Neural crest cell (in vitro differentiated cells): ENCODE results near the gene ASB17. TPM values are rescaled to one million over a fixed set of nuclear protein-coding genes. Genes with fewer than 3 reads are reported as not detected.

Experiments used
- DNase-seq: peaks from one replicate; pipeline ENCODE4 v3.0.0; 2021; ENCODE audit warnings: low read depth, mixed read lengths, low spot score
- H3K27ac Mint-ChIP-seq: one replicate; pipeline ENCODE4 v1.8.0; 2021; ENCODE audit warnings: mild to moderate bottlenecking, mixed read lengths; ENCODE audit not compliant: unreplicated experiment
- H3K27me3 Mint-ChIP-seq: 2 replicates; pipeline ENCODE4 v1.8.0; 2021; ENCODE audit warnings: low read depth, mild to moderate bottlenecking, mixed read lengths
- H3K36me3 Mint-ChIP-seq: 2 replicates; pipeline ENCODE4 v1.8.0; 2021; ENCODE audit warnings: low read depth, mild to moderate bottlenecking, mixed read lengths
- H3K4me1 Mint-ChIP-seq: 2 replicates; pipeline ENCODE4 v1.8.0; 2021; ENCODE audit warnings: mixed read lengths
- H3K4me3 Mint-ChIP-seq: one replicate; pipeline ENCODE4 v1.8.0; 2021; ENCODE audit warnings: mild to moderate bottlenecking, mixed read lengths
- H3K9me3 Mint-ChIP-seq: 2 replicates; pipeline ENCODE4 v1.8.0; 2021; ENCODE audit warnings: mixed read lengths
- total RNA-seq: library from RNA; stranded (reverse); gene quantifications from 2 replicates; pipeline ENCODE4 v1.2.1, GENCODE V29; 2021
- TF ChIP-seq, protein P1 (sequence below): fragments of 200-600 bp; sonication (generic); conservative IDR thresholded peaks from 2 replicates; pipeline ENCODE4 v1.5.0; 2021; ENCODE audit warnings: antibody characterized with exemption, mild to moderate bottlenecking

The ASB17 gene
- total RNA-seq, 1 donor from 2014 or later: not detected

DNA sequence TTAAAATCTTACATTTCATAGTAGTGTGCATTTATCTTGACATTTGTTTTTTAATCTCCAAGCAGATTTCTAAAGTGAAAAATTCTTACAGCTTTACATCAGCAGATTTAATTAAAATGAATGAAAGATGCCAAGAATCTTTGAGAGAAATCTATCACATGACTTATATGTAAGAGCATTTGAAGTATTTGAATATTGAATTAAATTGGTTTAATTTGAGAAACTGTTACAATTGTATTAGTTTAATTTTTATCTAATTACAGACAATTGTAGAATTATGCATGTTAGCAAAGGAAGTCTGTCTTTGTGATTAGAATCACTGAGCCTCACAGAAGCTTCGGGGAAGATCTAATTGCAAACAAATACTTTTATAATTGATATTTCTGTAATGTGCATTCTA is 52.2 kb downstream of the ASB17 start:
- H3K27ac Mint-ChIP-seq: no peak overlapping the region
- no peaks in the 10 kb centered on the region for H3K27me3 Mint-ChIP-seq
- TF ChIP-seq, protein P1, sequence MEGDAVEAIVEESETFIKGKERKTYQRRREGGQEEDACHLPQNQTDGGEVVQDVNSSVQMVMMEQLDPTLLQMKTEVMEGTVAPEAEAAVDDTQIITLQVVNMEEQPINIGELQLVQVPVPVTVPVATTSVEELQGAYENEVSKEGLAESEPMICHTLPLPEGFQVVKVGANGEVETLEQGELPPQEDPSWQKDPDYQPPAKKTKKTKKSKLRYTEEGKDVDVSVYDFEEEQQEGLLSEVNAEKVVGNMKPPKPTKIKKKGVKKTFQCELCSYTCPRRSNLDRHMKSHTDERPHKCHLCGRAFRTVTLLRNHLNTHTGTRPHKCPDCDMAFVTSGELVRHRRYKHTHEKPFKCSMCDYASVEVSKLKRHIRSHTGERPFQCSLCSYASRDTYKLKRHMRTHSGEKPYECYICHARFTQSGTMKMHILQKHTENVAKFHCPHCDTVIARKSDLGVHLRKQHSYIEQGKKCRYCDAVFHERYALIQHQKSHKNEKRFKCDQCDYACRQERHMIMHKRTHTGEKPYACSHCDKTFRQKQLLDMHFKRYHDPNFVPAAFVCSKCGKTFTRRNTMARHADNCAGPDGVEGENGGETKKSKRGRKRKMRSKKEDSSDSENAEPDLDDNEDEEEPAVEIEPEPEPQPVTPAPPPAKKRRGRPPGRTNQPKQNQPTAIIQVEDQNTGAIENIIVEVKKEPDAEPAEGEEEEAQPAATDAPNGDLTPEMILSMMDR: no peak
- H3K4me3 Mint-ChIP-seq: no peak overlapping the region
- no peaks in the 10 kb centered on the region for H3K36me3 Mint-ChIP-seq
- DNase-seq: no peak
- H3K4me1 Mint-ChIP-seq: no peaks in the 10 kb centered on the region
- no peaks in the 10 kb centered on the region for H3K9me3 Mint-ChIP-seq

DNA sequence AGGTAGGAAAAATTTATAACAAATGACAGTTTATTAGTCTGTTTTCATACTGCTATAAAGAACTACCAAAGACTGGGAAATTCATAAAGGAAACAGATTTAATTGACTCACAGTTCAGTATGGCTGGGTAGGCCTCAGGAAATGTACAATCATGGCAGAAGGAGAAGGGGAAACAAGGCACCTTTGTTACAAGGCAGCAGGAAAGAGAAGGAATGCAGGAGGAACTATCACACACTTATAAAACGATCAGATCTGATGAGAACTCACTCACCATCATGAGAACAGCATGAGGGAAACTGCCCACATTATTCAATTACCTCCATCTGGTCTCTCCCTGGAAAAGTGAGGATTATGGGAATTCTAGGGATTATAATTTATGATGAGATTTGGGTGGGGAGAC is 61.3 kb downstream of the ASB17 start:
- H3K36me3 Mint-ChIP-seq: peaks cover 6% of the 10 kb centered on the region

More for the DNA sequence above, 61.3 kb downstream of the ASB17 start:
- Mint-ChIP-seq H3K27me3 (no peaks in the 10 kb centered on the region), H3K9me3 (peaks cover 8% of the 10 kb centered on the region), H3K27ac (no peak overlapping the region), H3K4me3 (no peak overlapping the region), H3K4me1 (no peaks in the 10 kb centered on the region)
- DNase-seq: no peak
- TF ChIP-seq, protein P1: no peak

Other genes with a start within 250 kb of the ASB17 start
- 55.6 and 59.5 TPM in 2 replicates for gene ACADM, start 207.7 kb downstream of the ASB17 start, total RNA-seq
- gene RABGGTB, start 146.1 kb downstream of the ASB17 start, total RNA-seq: 111 and 116 TPM in 2 replicates
- gene MSH4, start 135.5 kb downstream of the ASB17 start, total RNA-seq: 0.34 and 0.56 TPM in 2 replicates
- gene ST6GALNAC3, start 142.3 kb upstream of the ASB17 start, total RNA-seq: 19.4 and 22.0 TPM in 2 replicates